ENCODE measurements around the gene VSIG10. TPM values are rescaled to one million over a fixed set of nuclear protein-coding genes. Genes with fewer than 3 reads are reported as not detected.

Gene VSIG10
- total and polyA plus RNA-seq, 2 of the 13 experiments (the other 11 are each of a cell fraction or from before 2014, with no cell fraction given): 25.6 to 42.5 TPM

GRCh38 chr12:118145113-118145797 lies 41.4 kb upstream of the VSIG10 start:
- peaks cover 18% of the 10 kb centered on the region for H3K79me2 ChIP-seq (ENCODE audit: insufficient read depth, low read length)
- H3K4me2 ChIP-seq (ENCODE audit: low read depth, low read length): no peak overlapping the region
- H3K4me3 ChIP-seq (replicated peaks in 1 of 3; ENCODE audit: insufficient read depth in 1 of 3, low read depth in 2 of 3, low read length in 3 of 3): no peak overlapping the region
- no peak overlapping the region for H2AFZ ChIP-seq (ENCODE audit: low read length)
- BruUV-seq (replicated peaks): TSS peak; percentile 85
- H3K36me3 ChIP-seq (replicated peaks in 1 of 2; ENCODE audit: control insufficient read depth in 1 of 2, insufficient read depth in 2 of 2, low read length in 2 of 2): peaks cover 33 to 66% of the 10 kb centered on the region in 2 experiments
- H3K27ac ChIP-seq (ENCODE audit: extremely low read length, insufficient read depth, low read length): no peak overlapping the region
- H3K9me3 ChIP-seq (ENCODE audit: low read length): no peaks in the 10 kb centered on the region
- no peak for TF ChIP-seq ZNF138 (CRISPR knock-in tag; IDR thresholded peaks at IDR 0.05; ENCODE audit: low read depth)
- TF ChIP-seq CBX5 (CRISPR knock-in tag; IDR thresholded peaks at IDR 0.05; ENCODE audit: borderline replicate concordance): no peak
- no peak for TF ChIP-seq ZNF180 (CRISPR knock-in tag; IDR thresholded peaks at IDR 0.05; ENCODE audit: borderline replicate concordance, low read depth)
- TF ChIP-seq SRF (IDR thresholded peaks at IDR 0.05; ENCODE audit: low read depth, low read length): no peak
- TF ChIP-seq MTA3 (CRISPR knock-in tag; IDR thresholded peaks at IDR 0.05): no peak
- no peak for TF ChIP-seq SNAPC2 (CRISPR knock-in tag; IDR thresholded peaks at IDR 0.05)
- TF ChIP-seq CREB1 (IDR thresholded peaks at IDR 0.05): no peak
- TF ChIP-seq CREB1 (CRISPR knock-in tag; IDR thresholded peaks at IDR 0.05): no peak
- TF ChIP-seq ZSCAN29 (CRISPR knock-in tag; conservative IDR thresholded peaks at IDR 0.05): no peak
- no peak for TF ChIP-seq RBFOX2 (IDR thresholded peaks at IDR 0.05; ENCODE audit: low read depth, low read length)
- TF ChIP-seq ZBTB46 (CRISPR knock-in tag; IDR thresholded peaks at IDR 0.05; ENCODE audit: borderline replicate concordance): no peak
- no peak for TF ChIP-seq ZNF564 (CRISPR knock-in tag; IDR thresholded peaks at IDR 0.05)
- no peak for TF ChIP-seq THAP8 (CRISPR knock-in tag; IDR thresholded peaks at IDR 0.05; ENCODE audit: borderline replicate concordance)
- no peak for TF ChIP-seq MAFK (conservative IDR thresholded peaks at IDR 0.05 in 1 of 2, IDR thresholded peaks at IDR 0.05 in 1 of 2; ENCODE audit: low read length in 2 of 2)
- TF ChIP-seq AGO1 (IDR thresholded peaks at IDR 0.05; ENCODE audit: low read depth, low read length, poor library complexity, severe bottlenecking): no peak
- TF ChIP-seq HMG20A (CRISPR knock-in tag; IDR thresholded peaks at IDR 0.05; ENCODE audit: borderline replicate concordance): no peak
- TF ChIP-seq LCORL (IDR thresholded peaks at IDR 0.05): no peak
- TF ChIP-seq LCORL (CRISPR knock-in tag; IDR thresholded peaks at IDR 0.05): no peak
- POLR2A ChIA-PET: interaction anchor here (0.6 to 1.5 kb wide), 2 partner anchors 20 to 24 kb away, joined by 3 to 5 read pairs; no protein-coding TSS in a partner anchor
- no peak for FAIRE-seq
- no peak overlapping the region for H3K9ac ChIP-seq (ENCODE audit: insufficient read depth, low read depth, low read length)
- in situ Hi-C loops (cut with HindIII; ENCODE audit: extremely low pct_ligation_motif_present, low pct_unique_long_range_greater_than_20kb) (no loop called here), intact Hi-C loops (cut with micrococcal nuclease; ENCODE audit: unreplicated experiment) (no loop called here)
- DNase-seq (ENCODE audit: low spot score): no peak
- peaks cover 48% of the 10 kb centered on the region for H3K4me1 ChIP-seq (ENCODE audit: insufficient read depth, low read length)
- CTCF ChIA-PET (ENCODE audit: low intra/inter-chr PET ratio, low total read pairs): no interaction called here
- H3K27me3 ChIP-seq (ENCODE audit: control insufficient read depth in 1 of 2, insufficient read depth in 2 of 2, low read length in 2 of 2): no peaks in the 10 kb centered on the region
- 94% methylated on average over 7 of the region's 7 CpGs for WGBS (ENCODE audit: low lambda C conversion rate)
- H4K20me1 ChIP-seq (ENCODE audit: insufficient read depth, low read length): peaks cover 27% of the 10 kb centered on the region
- ATAC-seq: no peak
